ENCODE data around the gene DLG4.

GRCh38 chr17:7211491-7212273 lies 8.0 kb downstream of the DLG4 start:
- TF ChIP-seq ZNF8 (CRISPR knock-in tag; IDR thresholded peaks at IDR 0.05), result no peak
- TF ChIP-seq ZFP3 (CRISPR knock-in tag; IDR thresholded peaks at IDR 0.05), result no peak
- no peak for TF ChIP-seq TSHZ2 (CRISPR knock-in tag; IDR thresholded peaks at IDR 0.05)
- TF ChIP-seq ZFP30 (CRISPR knock-in tag; IDR thresholded peaks at IDR 0.05), result no peak
- no peak for TF ChIP-seq CREB5 (CRISPR knock-in tag; IDR thresholded peaks at IDR 0.05; ENCODE audit: low read depth)
- TF ChIP-seq ZNF70 (CRISPR knock-in tag; IDR thresholded peaks at IDR 0.05), result no peak
- no peak for TF ChIP-seq PATZ1 (CRISPR knock-in tag; IDR thresholded peaks at IDR 0.05; ENCODE audit: borderline replicate concordance)
- no peak for TF ChIP-seq ZNF565 (CRISPR knock-in tag; conservative IDR thresholded peaks at IDR 0.05; ENCODE audit: low read depth)
- no peak for TF ChIP-seq SNAI2 (CRISPR knock-in tag; IDR thresholded peaks at IDR 0.05)
- no peak for TF ChIP-seq CSRNP3 (CRISPR knock-in tag; IDR thresholded peaks at IDR 0.05)
- no peak for TF ChIP-seq CSDC2 (CRISPR knock-in tag; IDR thresholded peaks at IDR 0.05)
- TF ChIP-seq ARNTL (CRISPR knock-in tag; IDR thresholded peaks at IDR 0.05; ENCODE audit: borderline replicate concordance, low read depth), result no peak
- no peak for TF ChIP-seq ESRRG (CRISPR knock-in tag; IDR thresholded peaks at IDR 0.05)
- TF ChIP-seq RARB (CRISPR knock-in tag; IDR thresholded peaks at IDR 0.05), result no peak
